ENCODE results near the gene FOXP2. TPM values are rescaled to one million over a fixed set of nuclear protein-coding genes. Genes with fewer than 3 reads are reported as not detected.

FOXP2 gene
- total and polyA plus RNA-seq, 2 of the 4 experiments (the other 2 are of a cell fraction), result 0.89 to 1.1 TPM

DNA sequence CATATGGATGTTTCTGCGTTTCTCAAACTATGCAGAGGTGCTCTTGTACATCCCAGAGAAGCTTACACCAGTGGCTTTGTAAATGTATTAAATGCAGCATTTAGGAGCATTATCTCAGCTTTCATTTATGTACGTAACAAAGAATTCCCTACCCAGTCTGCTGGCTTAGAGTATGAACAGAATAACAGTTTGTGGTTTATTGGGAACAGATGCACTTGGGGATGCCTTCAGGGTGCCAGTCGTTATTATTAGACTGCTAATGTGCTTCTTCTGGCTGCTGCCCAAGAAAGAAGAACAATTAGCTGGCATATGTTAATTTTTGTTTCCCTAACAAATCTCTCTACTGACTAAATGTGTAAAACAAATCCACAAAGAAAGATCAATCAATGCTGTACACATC, 241.9 kb downstream of the FOXP2 start:
- no peaks in the 10 kb centered on the region; the same call in 1 of the 2 replicates for H3K4me1 ChIP-seq (ENCODE audit: control insufficient read depth, insufficient read depth, low read length)
- ChIA-PET CTCF (interaction anchor here (1.4 kb wide), 1 partner anchor 229 kb away, joined by 4 read pairs; no protein-coding TSS in a partner anchor), POLR2A (ENCODE audit: unreplicated experiment) (no interaction called here)
- no peak overlapping the region for H2AK5ac ChIP-seq (ENCODE audit: low read depth, low read length)
- no peaks in the 10 kb centered on the region for H3K9me3 ChIP-seq (ENCODE audit: control insufficient read depth, insufficient read depth, low read length)
- BruUV-seq (replicated peaks), result no TSS peak
- H3K4me2 ChIP-seq (ENCODE audit: low read depth, low read length), result no peak overlapping the region
- no peaks in the 10 kb centered on the region for H3K36me3 ChIP-seq (ENCODE audit: control insufficient read depth, insufficient read depth, low read length)
- H3K9ac ChIP-seq (ENCODE audit: low read depth, low read length), result no peak overlapping the region
- H3K4ac ChIP-seq (ENCODE audit: low read depth, low read length), result no peak overlapping the region
- no peak overlapping the region for H2AK9ac ChIP-seq (replicated peaks; ENCODE audit: low read depth, low read length, poor library complexity)
- no peak overlapping the region for H2BK120ac ChIP-seq (ENCODE audit: low read depth, low read length)
- no peaks in the 10 kb centered on the region for H3K9me1 ChIP-seq (ENCODE audit: insufficient read depth, low read length)
- intact Hi-C loops (cut with micrococcal nuclease), result no loop called here
- no peak overlapping the region for H3K23ac ChIP-seq (ENCODE audit: low read depth, low read length)
- H3K14ac ChIP-seq (replicated peaks; ENCODE audit: low read depth, low read length), result no peak overlapping the region
- no peak overlapping the region for H3K27ac ChIP-seq (ENCODE audit: insufficient read depth, low read length)
- no peak for DNase-seq
- H4K5ac ChIP-seq (ENCODE audit: low read depth, low read length), result no peak overlapping the region
- no peak overlapping the region for H3K56ac ChIP-seq (ENCODE audit: extremely low read depth, insufficient read depth, low read length)
- H2AFZ ChIP-seq (replicated peaks; ENCODE audit: low read length, poor library complexity), result no peak overlapping the region
- H3K18ac ChIP-seq (ENCODE audit: low read depth, low read length), result no peak overlapping the region
- H2BK5ac ChIP-seq (ENCODE audit: low read depth, low read length, poor library complexity, severe bottlenecking), result no peak overlapping the region
- H3K27me3 ChIP-seq (ENCODE audit: control insufficient read depth, insufficient read depth, low read length), result no peaks in the 10 kb centered on the region
- no CpG with 5 or more reads among the region's 3 CpGs for WGBS, 2 experiments (ENCODE audit: extremely low coverage in 2 of 2, insufficient read length in 1 of 2)
- in situ Hi-C loops (cut with MboI; ENCODE audit: low sequenced_read_pairs), result no loop called here
- dilution Hi-C loops (cut with HindIII; ENCODE audit: low sequenced_read_pairs, unreplicated experiment), result no loop called here
- no peak overlapping the region for H2BK20ac ChIP-seq (ENCODE audit: low read depth, low read length)
- no peaks in the 10 kb centered on the region for H3K79me1 ChIP-seq (ENCODE audit: low read depth in 1 of 2, low read length in 2 of 2)
- H3K4me3 ChIP-seq (ENCODE audit: insufficient read depth, low read depth, low read length), result no peak overlapping the region
- no peak for ATAC-seq (ENCODE audit: low read depth)
- no peak overlapping the region for H4K91ac ChIP-seq (ENCODE audit: insufficient read depth, low read depth, low read length)
- no peak overlapping the region for H2BK15ac ChIP-seq (ENCODE audit: low read depth, low read length)
- TF ChIP-seq RAD21 (IDR thresholded peaks at IDR 0.05; ENCODE audit: low read length) (no peak), RFX5 (IDR thresholded peaks at IDR 0.05; ENCODE audit: low read depth, low read length) (no peak), BHLHE40 (IDR thresholded peaks at IDR 0.05; ENCODE audit: low read depth, low read length) (no peak), POLR2A (IDR thresholded peaks at IDR 0.05; ENCODE audit: low read depth, low read length) (no peak), MXI1 (IDR thresholded peaks at IDR 0.05; ENCODE audit: borderline replicate concordance, low read depth, low read length) (no peak), SMC3 (IDR thresholded peaks at IDR 0.05; ENCODE audit: low read depth, low read length) (no peak), RCOR1 (IDR thresholded peaks at IDR 0.05; ENCODE audit: insufficient replicate concordance, low read length) (no peak)
- TF ChIP-seq, protein P1, sequence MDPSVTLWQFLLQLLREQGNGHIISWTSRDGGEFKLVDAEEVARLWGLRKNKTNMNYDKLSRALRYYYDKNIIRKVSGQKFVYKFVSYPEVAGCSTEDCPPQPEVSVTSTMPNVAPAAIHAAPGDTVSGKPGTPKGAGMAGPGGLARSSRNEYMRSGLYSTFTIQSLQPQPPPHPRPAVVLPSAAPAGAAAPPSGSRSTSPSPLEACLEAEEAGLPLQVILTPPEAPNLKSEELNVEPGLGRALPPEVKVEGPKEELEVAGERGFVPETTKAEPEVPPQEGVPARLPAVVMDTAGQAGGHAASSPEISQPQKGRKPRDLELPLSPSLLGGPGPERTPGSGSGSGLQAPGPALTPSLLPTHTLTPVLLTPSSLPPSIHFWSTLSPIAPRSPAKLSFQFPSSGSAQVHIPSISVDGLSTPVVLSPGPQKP (IDR thresholded peaks at IDR 0.05; ENCODE audit: borderline replicate concordance, low read depth, low read length), result no peak
- no peaks in the 10 kb centered on the region for H4K20me1 ChIP-seq (ENCODE audit: insufficient read depth, low read length)
- H4K8ac ChIP-seq (ENCODE audit: low read depth in 2 of 2, low read length in 2 of 2), result no peak overlapping the region

All from IMR-90 (cell line).